Uterine smooth muscle cell (primary cell): ENCODE measurements around the gene RLN3. TPM values are rescaled to one million over a fixed set of nuclear protein-coding genes. Genes with fewer than 3 reads are reported as not detected.

Experiments
- total RNA-seq: library from RNA; depleted of rRNA; stranded (reverse); fragments of >200 nt; gene quantifications from 2 replicates; pipeline ENCODE4 v1.2.3, GENCODE V29; 2014

Gene RLN3, protein sequence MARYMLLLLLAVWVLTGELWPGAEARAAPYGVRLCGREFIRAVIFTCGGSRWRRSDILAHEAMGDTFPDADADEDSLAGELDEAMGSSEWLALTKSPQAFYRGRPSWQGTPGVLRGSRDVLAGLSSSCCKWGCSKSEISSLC
- total RNA-seq: not detected in 2 replicates

GRCh38 chr19:14027856-14028450, at the start of gene RLN3:
Gene RLN3, plus strand, starts transcription at chr19:14028148. Its CDS starts 57 bp downstream, at chr19:14028205.

GRCh38 chr19:14006085-14006765, 21.7 kb upstream of the RLN3 start, which contains the start of gene RFX1:
Gene RFX1, minus strand, starts transcription at chr19:14006320. Its CDS starts 12,477 bp downstream, at chr19:13993843.

GRCh38 chr19:14031719-14032480, 4.0 kb downstream of the RLN3 start, which contains the start of gene IL27RA:
Gene IL27RA, plus strand, starts transcription at chr19:14031762. Its CDS starts 111 bp downstream, at chr19:14031873.

GRCh38 chr19:14061751-14062557, 34.0 kb downstream of the RLN3 start, which contains the start of gene PALM3:
Gene PALM3, minus strand, starts transcription at chr19:14062076. Its CDS starts 96 bp downstream, at chr19:14061980.

DNA sequence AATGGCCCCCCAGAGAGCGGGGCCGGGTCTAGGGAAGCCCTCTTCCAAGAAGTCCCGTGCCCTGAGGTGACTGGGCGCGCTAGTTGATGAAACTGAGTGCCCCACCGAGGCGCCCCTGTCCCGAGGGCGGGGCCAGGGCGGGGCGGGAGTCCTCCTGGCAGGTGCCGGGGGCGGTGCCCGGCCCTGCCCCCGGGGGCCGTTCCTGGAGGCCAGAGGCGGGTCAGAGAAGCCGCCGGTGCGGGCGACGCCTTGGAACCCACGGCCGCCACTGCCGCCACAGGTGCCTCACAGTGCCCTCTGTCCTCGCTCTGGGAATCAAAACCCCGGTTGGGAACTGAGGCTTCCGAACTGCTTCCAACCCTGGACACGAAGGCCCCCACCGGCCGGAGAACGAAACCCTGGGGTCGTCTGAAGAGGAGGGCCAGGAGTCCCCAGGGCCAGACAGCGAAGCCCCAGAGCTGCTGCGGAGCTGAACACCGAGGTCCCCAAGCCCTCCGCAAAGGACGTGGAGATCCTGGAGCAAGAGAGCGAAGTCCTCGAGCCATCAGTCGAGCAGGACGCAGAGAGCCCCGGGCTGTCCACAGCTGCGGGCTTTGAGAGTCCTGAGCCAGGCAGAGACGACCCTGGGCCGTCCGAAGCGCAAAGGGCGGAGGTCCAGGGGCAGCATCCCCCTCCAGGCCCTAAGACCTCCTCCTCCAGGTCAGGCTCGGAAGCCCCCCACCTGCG, 44.8 kb downstream of the RLN3 start, which contains the start of gene MISP3:
Gene MISP3 (plus strand): TSS at position 252 of the 726 bp plus-strand sequence. CDS start 524 bp downstream, outside the sequence.

Other genes starting within 250 kb of the RLN3 start
- gene ZSWIM4, start 232.7 kb upstream of the RLN3 start, total RNA-seq: 5.5 and 11.7 TPM in 2 replicates
- not detected in 2 replicates for gene NANOS3, start 151.0 kb upstream of the RLN3 start, total RNA-seq
- 0.55 and 0.87 TPM in 2 replicates for gene BRME1, start 122.0 kb upstream of the RLN3 start, total RNA-seq
- gene CC2D1A, start 121.9 kb upstream of the RLN3 start, total RNA-seq: 6.9 and 8.0 TPM in 2 replicates
- under 0.01 and 1.2 TPM in 2 replicates for gene PODNL1, start 89.7 kb upstream of the RLN3 start, total RNA-seq
- 5.5 and 14.9 TPM in 2 replicates for gene DCAF15, start 75.6 kb upstream of the RLN3 start, total RNA-seq
- 3.7 and 3.9 TPM in 2 replicates for gene RFX1, start 21.8 kb upstream of the RLN3 start, total RNA-seq
- 1.00 and 2.4 TPM in 2 replicates for gene IL27RA, start 3.6 kb downstream of the RLN3 start, total RNA-seq
- 0.55 and 0.87 TPM in 2 replicates for gene PALM3, start 33.9 kb downstream of the RLN3 start, total RNA-seq
- 0.11 and 0.25 TPM in 2 replicates for gene MISP3, start 44.6 kb downstream of the RLN3 start, total RNA-seq
- gene C19orf67, start 57.6 kb downstream of the RLN3 start, total RNA-seq: not detected in 2 replicates
- gene SAMD1, start 62.6 kb downstream of the RLN3 start, total RNA-seq: 22.1 and 30.0 TPM in 2 replicates
- 47.5 and 56.1 TPM in 2 replicates for gene PRKACA, start 89.6 kb downstream of the RLN3 start, total RNA-seq
- gene ASF1B, start 108.4 kb downstream of the RLN3 start, total RNA-seq: 7.2 and 24.0 TPM in 2 replicates
- gene ADGRL1, start 178.0 kb downstream of the RLN3 start, total RNA-seq: 0.77 and 1.4 TPM in 2 replicates